H9 (cell line): ENCODE results near the gene LRIG1. TPM values are rescaled to one million over a fixed set of nuclear protein-coding genes. Genes with fewer than 3 reads are reported as not detected.

Source experiments
- DNase-seq: peaks from one replicate; pipeline ENCODE4 v3.0.0-alpha.2; 2017
- H2AFZ ChIP-seq: one replicate; pipeline ENCODE4 v1.6.1; 2013; ENCODE audit warnings: mild to moderate bottlenecking, low read length, control low read depth, moderate library complexity
- H2AK5ac ChIP-seq: 2 replicates; pipeline ENCODE4 v1.6.1; 2013; ENCODE audit warnings: low read length, control low read depth, mixed read lengths; ENCODE audit not compliant: insufficient read length
- H2BK120ac ChIP-seq: one replicate; pipeline ENCODE4 v1.6.1; 2013; ENCODE audit warnings: low read depth, mild to moderate bottlenecking, low read length, control low read depth, inconsistent platforms; ENCODE audit not compliant: poor library complexity, severe bottlenecking
- H2BK12ac ChIP-seq: 2 replicates; pipeline ENCODE4 v1.6.1; 2013; ENCODE audit warnings: low read length, control low read depth, mixed read lengths, low read depth; ENCODE audit not compliant: insufficient read length
- H2BK15ac ChIP-seq: 2 replicates; pipeline ENCODE4 v1.6.1; 2013; ENCODE audit warnings: low read depth, low read length, control low read depth
- H2BK20ac ChIP-seq: one replicate; pipeline ENCODE4 v1.6.1; 2013; ENCODE audit warnings: low read depth, mild to moderate bottlenecking, low read length, control low read depth, inconsistent platforms; ENCODE audit not compliant: poor library complexity, severe bottlenecking
- H2BK5ac ChIP-seq: 2 replicates; pipeline ENCODE4 v1.6.1; 2013; ENCODE audit warnings: low read length, control low read depth, mixed read lengths; ENCODE audit not compliant: insufficient read length
- H3K14ac ChIP-seq: 2 replicates; pipeline ENCODE4 v1.6.1; 2013; ENCODE audit warnings: low read length, control low read depth; ENCODE audit not compliant: insufficient read depth
- H3K18ac ChIP-seq: 2 replicates; pipeline ENCODE4 v1.6.1; 2013; ENCODE audit warnings: low read depth, mild to moderate bottlenecking, mixed read lengths, low read length, control low read depth; ENCODE audit not compliant: insufficient read length
- H3K23ac ChIP-seq: 2 replicates; pipeline ENCODE4 v1.6.1; 2013; ENCODE audit warnings: low read length, control low read depth, mixed read lengths, low read depth; ENCODE audit not compliant: insufficient read length
- H3K23me2 ChIP-seq: 2 replicates; pipeline ENCODE4 v1.6.1; 2013; ENCODE audit warnings: low read depth, mild to moderate bottlenecking, mixed read lengths, low read length, control low read depth; ENCODE audit not compliant: insufficient read length, poor library complexity, severe bottlenecking
- H3K27ac ChIP-seq: 2 replicates; pipeline ENCODE4 v1.5.1; 2013; ENCODE audit warnings: low read length, control low read depth, mixed read lengths, low read depth; ENCODE audit not compliant: insufficient read length
- H3K27me3 ChIP-seq: 2 replicates; pipeline ENCODE4 v1.6.1; 2013; ENCODE audit warnings: low read length, control low read depth, inconsistent platforms; ENCODE audit not compliant: insufficient read depth
- H3K4ac ChIP-seq: 2 replicates; pipeline ENCODE4 v1.6.1; 2013; ENCODE audit warnings: low read depth, mild to moderate bottlenecking, control low read depth, inconsistent platforms, low read length, moderate library complexity
- H3K4me1 ChIP-seq: 2 replicates; pipeline ENCODE4 v1.6.1; 2013; ENCODE audit warnings: low read length, control low read depth, inconsistent platforms; ENCODE audit not compliant: insufficient read depth
- H3K4me2 ChIP-seq: 2 replicates; pipeline ENCODE4 v1.6.1; 2013; ENCODE audit warnings: low read length, control low read depth, mixed read lengths; ENCODE audit not compliant: insufficient read length, insufficient read depth
- H3K56ac ChIP-seq: 2 replicates; pipeline ENCODE4 v1.6.1; 2013; ENCODE audit warnings: low read depth, mild to moderate bottlenecking, mixed read lengths, low read length, control low read depth; ENCODE audit not compliant: insufficient read length
- H3K79me1 ChIP-seq: 2 replicates; pipeline ENCODE4 v1.6.1; 2013; ENCODE audit warnings: low read depth, mild to moderate bottlenecking, moderate library complexity, low read length, control low read depth, inconsistent platforms; ENCODE audit not compliant: insufficient read depth, poor library complexity, severe bottlenecking
- H3K79me2 ChIP-seq: 2 replicates; pipeline ENCODE4 v1.6.1; 2013; ENCODE audit warnings: low read length, control low read depth, inconsistent platforms; ENCODE audit not compliant: insufficient read depth
- H3K9ac ChIP-seq: 2 replicates; pipeline ENCODE4 v1.6.1; 2013; ENCODE audit warnings: low read length, control low read depth, mixed read lengths; ENCODE audit not compliant: insufficient read length; ENCODE audit errors: extremely low read depth
- H3K9me3 ChIP-seq: one replicate; pipeline ENCODE4 v1.6.1; 2013; ENCODE audit warnings: low read depth, low read length, inconsistent platforms; ENCODE audit not compliant: control insufficient read depth
- H3T11ph ChIP-seq: one replicate; pipeline ENCODE4 v1.6.1; 2013; ENCODE audit warnings: mild to moderate bottlenecking, low read length, control low read depth, inconsistent platforms
- H4K20me1 ChIP-seq: one replicate; pipeline ENCODE4 v1.6.1; 2013; ENCODE audit not compliant: control insufficient read depth, insufficient read length, insufficient read depth
- H4K5ac ChIP-seq: 2 replicates; pipeline ENCODE4 v1.6.1; 2013; ENCODE audit warnings: low read depth, mild to moderate bottlenecking, mixed read lengths, low read length, control low read depth; ENCODE audit not compliant: insufficient read length
- H4K8ac ChIP-seq: replicated peaks from 2 replicates; pipeline ENCODE4 v1.6.1; 2013; ENCODE audit warnings: low read length, control low read depth, mixed read lengths, low read depth; ENCODE audit not compliant: insufficient read length
- H4K91ac ChIP-seq: 2 replicates; pipeline ENCODE4 v1.6.1; 2013; ENCODE audit warnings: low read depth, mild to moderate bottlenecking, moderate library complexity, mixed read lengths, low read length, control low read depth; ENCODE audit not compliant: insufficient read length
- H3K27ac Mint-ChIP-seq, 3 experiments: 2 replicates in 2 of 3; 3 replicates in 1 of 3; pipeline ENCODE4 v1.8.0; 2020 to 2021; ENCODE audit warnings: mixed read lengths in 3 of 3, mild to moderate bottlenecking in 1 of 3, moderate library complexity in 1 of 3
- H3K27me3 Mint-ChIP-seq: 2 replicates; pipeline ENCODE4 v1.8.0; 2021; ENCODE audit warnings: low read depth, mild to moderate bottlenecking, moderate library complexity, mixed read lengths
- H3K36me3 Mint-ChIP-seq, 3 experiments: 2 replicates in 2 of 3; 3 replicates in 1 of 3; pipeline ENCODE4 v1.8.0; 2020 to 2021; ENCODE audit warnings: low read depth in 3 of 3, mixed read lengths in 3 of 3; ENCODE audit not compliant: insufficient read depth in 1 of 3
- H3K4me1 Mint-ChIP-seq, 2 experiments: 2 replicates each; pipeline ENCODE4 v1.8.0; 2020; ENCODE audit warnings: mixed read lengths in 2 of 2
- H3K4me3 Mint-ChIP-seq, 2 experiments: 2 replicates in 1 of 2; 3 replicates in 1 of 2; pipeline ENCODE4 v1.8.0; 2020 to 2021; ENCODE audit warnings: mild to moderate bottlenecking in 2 of 2, mixed read lengths in 2 of 2, moderate library complexity in 1 of 2
- H3K9me3 Mint-ChIP-seq, 2 experiments: 2 replicates in 1 of 2; 3 replicates in 1 of 2; pipeline ENCODE4 v1.8.0; 2020; ENCODE audit warnings: mild to moderate bottlenecking in 2 of 2, mixed read lengths in 2 of 2, moderate library complexity in 1 of 2
- CTCF ChIP-seq: fragments of 200-600 bp; sonication (generic); conservative IDR thresholded peaks from 3 replicates; pipeline ENCODE4 v1.8.0; 2021; ENCODE audit warnings: antibody characterized with exemption, mild to moderate bottlenecking
- WGBS: extraction: QIAGEN DNeasy Blood & Tissue Kit; methylation state at CpG from one replicate; pipeline ENCODE4 v1.1.7; 2013; ENCODE audit warnings: missing lambda C conversion rate, low lambda C conversion rate, mixed read lengths; ENCODE audit not compliant: insufficient read length; ENCODE audit errors: extremely low coverage; 5-methylcytosine and 5-hydroxymethylcytosine counted together
- total RNA-seq: library from RNA; stranded (reverse); gene quantifications from 2 replicates; pipeline ENCODE4 v1.2.1, GENCODE V29; 2021

LRIG1 gene
- total RNA-seq, 1 experiment from 2014 or later = 70.3 TPM

- no peaks in the 10 kb centered on the region for H4K20me1 ChIP-seq
- H2BK12ac ChIP-seq = no peak overlapping the region
- Mint-ChIP-seq H3K4me3 (no peak overlapping the region), H3K36me3 (peaks cover 40 to 79% (median 62%) of the 10 kb centered on the region in 3 experiments), H3K27ac (peak overlapping the region in 1 of 3 experiments; percentile 54; a peak in 2 of 7 replicates), H3K4me1 (peaks cover 54 to 56% of the 10 kb centered on the region in 2 experiments), H3K27me3 (no peaks in the 10 kb centered on the region; the same call in 1 of the 2 replicates), H3K9me3 (peaks cover 31 to 36% of the 10 kb centered on the region in 2 experiments)
- H4K5ac ChIP-seq = no peak overlapping the region
- no peak overlapping the region for H2BK5ac ChIP-seq
- H3K4ac ChIP-seq = no peak overlapping the region
- H3K23me2 ChIP-seq = no peaks in the 10 kb centered on the region
- no peak overlapping the region for H3K4me2 ChIP-seq
- H3K4me1 ChIP-seq = peaks cover 16% of the 10 kb centered on the region
- H3K79me2 ChIP-seq = peaks cover 40% of the 10 kb centered on the region
- no peak overlapping the region for H3K14ac ChIP-seq
- no peak overlapping the region for H3K27ac ChIP-seq
- H3T11ph ChIP-seq = no peak overlapping the region
- no peak overlapping the region for H3K9ac ChIP-seq
- peaks cover 29% of the 10 kb centered on the region for H3K79me1 ChIP-seq
- no peak overlapping the region for H4K8ac ChIP-seq
- no peak overlapping the region for H3K18ac ChIP-seq
- H3K9me3 ChIP-seq = peaks cover 13% of the 10 kb centered on the region
- H4K91ac ChIP-seq = no peak overlapping the region
- H2BK120ac ChIP-seq = no peak overlapping the region
- no CpG with 5 or more reads among the region's 1 CpG for WGBS
- DNase-seq = no peak
- H2BK15ac ChIP-seq = no peak overlapping the region
- TF ChIP-seq CTCF = no peak
- H3K56ac ChIP-seq = no peak overlapping the region
- no peak overlapping the region for H2AFZ ChIP-seq
- H2BK20ac ChIP-seq = no peak overlapping the region
- H2AK5ac ChIP-seq = no peak overlapping the region
- H3K27me3 ChIP-seq = no peaks in the 10 kb centered on the region
- H3K23ac ChIP-seq = no peak overlapping the region
These were observed 74.7 kb downstream of the LRIG1 start for GRCh38 chr3:66426135-66426534.
